Peyer's patch (tissue), 4 donors: Measurements from ENCODE around the gene KIF25. TPM values are rescaled to one million over a fixed set of nuclear protein-coding genes. Genes with fewer than 3 reads are reported as not detected.
A peak's percentile ranks its signal among the peaks of the same experiment; 100 is the strongest.

Experiments used
- DNase-seq, 3 donors: peaks; one replicate each; pipeline ENCODE4 v3.0.0-alpha.2; 2017 to 2019
- H3K27ac ChIP-seq, 4 donors: fragments of 200-600 bp; sonication (generic); one replicate each; pipeline ENCODE4 v1.5.1; 2016 to 2019
- H3K27me3 ChIP-seq, 2 donors: fragments of 200-600 bp; sonication (generic); one replicate each; pipeline ENCODE4 v1.5.1; 2019
- H3K36me3 ChIP-seq, 3 donors: fragments of 200-600 bp; sonication (generic); one replicate each; pipeline ENCODE4 v1.5.1; 2016 to 2019
- H3K4me1 ChIP-seq, 4 donors: fragments of 200-600 bp; sonication (generic); one replicate each; pipeline ENCODE4 v1.5.1; 2016 to 2019
- H3K4me3 ChIP-seq, 4 donors: fragments of 200-600 bp; sonication (generic); 1 replicate in 3 of 4; 2 replicates in 1 of 4; pipeline ENCODE4 v1.5.1; 2016 to 2019; ENCODE audit warnings: mild to moderate bottlenecking in 1 of 4
- H3K9me3 ChIP-seq, 4 donors: fragments of 200-600 bp; sonication (generic); one replicate each; pipeline ENCODE4 v1.5.1; 2016 to 2019; ENCODE audit warnings: mild to moderate bottlenecking in 1 of 4
- CTCF ChIP-seq, 6 experiments: fragments of 450-650 bp in 4 of 6; fragments of 200-600 bp in 2 of 6; sonication (generic) in 1 of 6; IDR thresholded peaks; one replicate each; pipeline ENCODE4 v1.5.1; 2017 to 2019; ENCODE audit warnings: antibody characterized with exemption in 6 of 6, mild to moderate bottlenecking in 3 of 6, moderate library complexity in 1 of 6
- POLR2A ChIP-seq, 2 donors: fragments of 450-650 bp; IDR thresholded peaks; one replicate each; pipeline ENCODE4 v1.5.1; 2017; ENCODE audit warnings: antibody characterized with exemption in 2 of 2, mild to moderate bottlenecking in 2 of 2, moderate library complexity in 2 of 2
- total RNA-seq, 4 donors: library from RNA; depleted of rRNA; stranded (reverse); fragments of >200 nt; gene quantifications; one replicate each; pipeline ENCODE4 v1.1.0, GENCODE V29; 2016

The KIF25 gene
- total RNA-seq, 4 donors from 2014 or later: not detected

GRCh38 chr6:168013250-168013915 lies 15.9 kb downstream of the KIF25 start:
- no peak overlapping the region for H3K27ac ChIP-seq

GRCh38 chr6:168014428-168014827 lies 17.0 kb downstream of the KIF25 start:
- TF ChIP-seq CTCF (IDR thresholded peaks at IDR 0.05) (no peak), POLR2A (IDR thresholded peaks at IDR 0.05) (no peak)
- Histone ChIP-seq H3K27ac (no peak overlapping the region), H3K4me1 (no peaks in the 10 kb centered on the region), H3K27me3 (no peaks in the 10 kb centered on the region), H3K9me3 (peaks cover 0 to 11% (median 2%) of the 10 kb centered on the region in 4 donors), H3K4me3 (no peak overlapping the region), H3K36me3 (no peaks in the 10 kb centered on the region)
- DNase-seq: no peak

More at GRCh38 chr6:168013250-168013915, 15.9 kb downstream of the KIF25 start:
- Histone ChIP-seq H3K4me1 (no peaks in the 10 kb centered on the region), H3K27me3 (no peaks in the 10 kb centered on the region), H3K4me3 (no peak overlapping the region), H3K9me3 (peaks cover 0 to 11% (median 2%) of the 10 kb centered on the region in 4 donors), H3K36me3 (no peaks in the 10 kb centered on the region)
- DNase-seq: no peak
- TF ChIP-seq CTCF (IDR thresholded peaks at IDR 0.05) (no peak), POLR2A (IDR thresholded peaks at IDR 0.05) (no peak)

DNA sequence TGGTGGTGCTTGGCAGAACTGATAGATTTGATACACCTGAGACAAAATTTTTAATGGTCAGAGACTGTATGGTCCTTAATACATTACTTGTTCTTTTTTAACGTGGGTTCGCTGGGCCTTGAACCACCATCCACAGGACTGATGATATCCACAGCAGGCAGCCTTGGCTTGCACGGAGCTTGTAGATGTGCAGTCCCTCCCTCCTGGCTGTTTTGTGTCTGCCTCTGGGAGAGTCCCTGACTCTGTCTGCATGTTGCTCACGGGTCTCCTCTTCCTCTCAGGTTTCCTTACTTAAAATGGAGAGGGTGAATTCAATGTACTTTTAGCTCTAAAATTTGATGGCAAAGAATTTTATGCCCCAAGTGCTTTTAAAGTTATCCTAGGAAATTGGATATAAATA lies 17.5 kb downstream of the KIF25 start:
- no peak for DNase-seq
- Histone ChIP-seq H3K27ac (no peak overlapping the region), H3K9me3 (peaks cover 0 to 11% (median 2%) of the 10 kb centered on the region in 4 donors), H3K4me3 (no peak overlapping the region), H3K4me1 (no peaks in the 10 kb centered on the region), H3K36me3 (no peaks in the 10 kb centered on the region), H3K27me3 (no peaks in the 10 kb centered on the region)
- no peak for TF ChIP-seq CTCF (IDR thresholded peaks at IDR 0.05)
- no peak for TF ChIP-seq POLR2A (IDR thresholded peaks at IDR 0.05)

GRCh38 chr6:168015482-168016175 lies 18.2 kb downstream of the KIF25 start:
- Histone ChIP-seq H3K27ac (no peak overlapping the region), H3K36me3 (no peaks in the 10 kb centered on the region), H3K27me3 (no peaks in the 10 kb centered on the region), H3K4me3 (no peak overlapping the region), H3K9me3 (peaks cover 0 to 11% (median 2%) of the 10 kb centered on the region in 4 donors), H3K4me1 (no peaks in the 10 kb centered on the region)
- TF ChIP-seq POLR2A (IDR thresholded peaks at IDR 0.05) (no peak), CTCF (IDR thresholded peaks at IDR 0.05) (no peak)
- no peak for DNase-seq

DNA sequence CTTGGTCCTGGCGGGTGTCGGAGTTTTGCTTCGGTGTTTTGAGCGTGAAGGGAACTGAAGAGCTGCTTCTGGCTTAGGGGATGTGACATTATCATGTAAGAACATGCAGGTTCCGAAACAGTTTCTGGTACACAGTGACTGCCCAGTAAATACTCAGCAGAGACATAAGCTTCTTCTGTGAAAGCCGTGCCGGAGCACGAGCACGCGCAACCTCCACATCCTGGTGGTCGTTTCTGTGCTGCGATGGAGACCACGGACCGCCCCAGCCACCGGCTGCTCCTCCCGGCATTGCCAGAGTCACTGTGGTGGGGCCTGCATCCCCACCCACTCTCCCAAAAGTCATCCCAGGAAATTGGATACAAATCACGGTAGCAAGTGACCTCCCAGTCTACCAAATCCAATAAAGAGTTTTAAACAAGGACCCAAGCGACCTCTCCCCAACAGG lies 18.7 kb downstream of the KIF25 start:
- no peak for DNase-seq
- Histone ChIP-seq H3K36me3 (no peaks in the 10 kb centered on the region), H3K9me3 (peaks cover 0 to 6% (median 2%) of the 10 kb centered on the region in 4 donors), H3K27ac (peak overlapping the region in 2 of 4 donors; percentile 12 to 48), H3K4me1 (no peaks in the 10 kb centered on the region), H3K27me3 (no peaks in the 10 kb centered on the region), H3K4me3 (no peak overlapping the region)
- no peak for TF ChIP-seq CTCF (IDR thresholded peaks at IDR 0.05)
- no peak for TF ChIP-seq POLR2A (IDR thresholded peaks at IDR 0.05)
